ENCODE measurements around the gene CPM. TPM values are rescaled to one million over a fixed set of nuclear protein-coding genes. Genes with fewer than 3 reads are reported as not detected.

The CPM gene
- total RNA-seq, 2 experiments from 2014 or later, result 3.8 to 13.0 TPM

- Histone ChIP-seq H3K4me3 (ENCODE audit: low read depth, low read length, poor library complexity, severe bottlenecking) (no peak overlapping the region), H3K9me2 (ENCODE audit: insufficient read depth, low read length) (no peaks in the 10 kb centered on the region), H3K9me3 (ENCODE audit: low read length) (peaks cover 7% of the 10 kb centered on the region; the same call in 1 of the 2 replicates), H3K27ac (ENCODE audit: low read depth, low read length, poor library complexity, severe bottlenecking) (no peak overlapping the region), H2AFZ (ENCODE audit: low read length) (no peak overlapping the region), H3K79me2 (ENCODE audit: insufficient read depth, low read depth, low read length) (no peaks in the 10 kb centered on the region), H4K20me1 (ENCODE audit: insufficient read depth, low read length) (no peaks in the 10 kb centered on the region), H3K4me2 (ENCODE audit: low read length) (no peak overlapping the region), H3K36me3 (ENCODE audit: insufficient read depth, low read length) (no peaks in the 10 kb centered on the region), H3K4me1 (ENCODE audit: insufficient read depth, low read length, poor library complexity, severe bottlenecking) (peaks cover 3% of the 10 kb centered on the region)
- no TSS peak for BruUV-seq (replicated peaks)
- TF ChIP-seq, protein P1, sequence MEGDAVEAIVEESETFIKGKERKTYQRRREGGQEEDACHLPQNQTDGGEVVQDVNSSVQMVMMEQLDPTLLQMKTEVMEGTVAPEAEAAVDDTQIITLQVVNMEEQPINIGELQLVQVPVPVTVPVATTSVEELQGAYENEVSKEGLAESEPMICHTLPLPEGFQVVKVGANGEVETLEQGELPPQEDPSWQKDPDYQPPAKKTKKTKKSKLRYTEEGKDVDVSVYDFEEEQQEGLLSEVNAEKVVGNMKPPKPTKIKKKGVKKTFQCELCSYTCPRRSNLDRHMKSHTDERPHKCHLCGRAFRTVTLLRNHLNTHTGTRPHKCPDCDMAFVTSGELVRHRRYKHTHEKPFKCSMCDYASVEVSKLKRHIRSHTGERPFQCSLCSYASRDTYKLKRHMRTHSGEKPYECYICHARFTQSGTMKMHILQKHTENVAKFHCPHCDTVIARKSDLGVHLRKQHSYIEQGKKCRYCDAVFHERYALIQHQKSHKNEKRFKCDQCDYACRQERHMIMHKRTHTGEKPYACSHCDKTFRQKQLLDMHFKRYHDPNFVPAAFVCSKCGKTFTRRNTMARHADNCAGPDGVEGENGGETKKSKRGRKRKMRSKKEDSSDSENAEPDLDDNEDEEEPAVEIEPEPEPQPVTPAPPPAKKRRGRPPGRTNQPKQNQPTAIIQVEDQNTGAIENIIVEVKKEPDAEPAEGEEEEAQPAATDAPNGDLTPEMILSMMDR (conservative IDR thresholded peaks at IDR 0.05; ENCODE audit: low read length), result no peak
- no peak for TF ChIP-seq EZH2phosphoT487 (IDR thresholded peaks at IDR 0.05; ENCODE audit: borderline replicate concordance, low read depth, low read length)
- DNase-seq (ENCODE audit: low spot score), result no peak
- POLR2A ChIA-PET, result interaction anchor here (0.5 to 1.0 kb wide), 3 partner anchors 12 to 56 kb away, joined by 3 to 4 read pairs (median 4); no protein-coding TSS in a partner anchor
- CTCF ChIA-PET (ENCODE audit: unreplicated experiment), result no interaction called here
- intact Hi-C loops (cut with micrococcal nuclease; ENCODE audit: unreplicated experiment), result no loop called here
Observed at GRCh38 chr12:68953536-68953935, 20.6 kb upstream of the CPM start.

GRCh38 chr12:68951652-68952051 is 18.7 kb upstream of the CPM start:
- Histone ChIP-seq H3K4me1 (ENCODE audit: insufficient read depth, low read length, poor library complexity, severe bottlenecking) (no peaks in the 10 kb centered on the region), H3K9me3 (ENCODE audit: low read length) (peaks cover 7% of the 10 kb centered on the region; the same call in 1 of the 2 replicates), H3K27ac (ENCODE audit: low read depth, low read length, poor library complexity, severe bottlenecking) (no peak overlapping the region), H3K36me3 (ENCODE audit: insufficient read depth, low read length) (no peaks in the 10 kb centered on the region), H2AFZ (ENCODE audit: low read length) (no peak overlapping the region), H3K79me2 (ENCODE audit: insufficient read depth, low read depth, low read length) (no peaks in the 10 kb centered on the region), H4K20me1 (ENCODE audit: insufficient read depth, low read length) (no peaks in the 10 kb centered on the region), H3K4me2 (ENCODE audit: low read length) (no peak overlapping the region), H3K9me2 (ENCODE audit: insufficient read depth, low read length) (no peaks in the 10 kb centered on the region), H3K4me3 (ENCODE audit: low read depth, low read length, poor library complexity, severe bottlenecking) (no peak overlapping the region)
- intact Hi-C loops (cut with micrococcal nuclease; ENCODE audit: unreplicated experiment), result loop anchor here (2.0 kb wide), 1 partner anchor 15 kb away; no protein-coding TSS in a partner anchor
- no peak for TF ChIP-seq EZH2phosphoT487 (IDR thresholded peaks at IDR 0.05; ENCODE audit: borderline replicate concordance, low read depth, low read length)
- TF ChIP-seq, protein P1 (conservative IDR thresholded peaks at IDR 0.05; ENCODE audit: low read length), result no peak
- BruUV-seq (replicated peaks), result no TSS peak
- DNase-seq (ENCODE audit: low spot score), result no peak
- ChIA-PET CTCF (ENCODE audit: unreplicated experiment) (no interaction called here), POLR2A (no interaction called here)

DNA sequence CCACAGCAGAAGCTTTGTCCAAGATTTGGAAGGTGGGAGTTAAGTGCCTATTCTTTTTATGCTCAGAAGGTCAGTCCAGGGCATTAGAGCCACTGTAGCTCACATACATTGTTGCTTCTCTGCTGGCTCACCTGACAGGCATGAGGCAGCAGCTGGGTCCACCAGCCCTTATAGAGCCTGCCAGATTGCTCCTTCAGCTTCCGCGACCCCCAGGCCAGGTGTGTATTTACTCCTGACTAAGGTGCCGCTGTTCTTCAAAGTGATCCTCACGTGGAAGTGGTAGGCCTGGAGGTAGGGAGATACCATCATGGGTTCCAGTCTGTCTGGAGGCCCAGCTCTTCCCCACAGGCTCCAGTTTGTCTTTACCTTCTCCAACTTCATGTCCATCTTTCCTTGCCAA is 17.5 kb upstream of the CPM start:
- Histone ChIP-seq H3K79me2 (ENCODE audit: insufficient read depth, low read depth, low read length) (no peaks in the 10 kb centered on the region), H3K9me2 (ENCODE audit: insufficient read depth, low read length) (no peaks in the 10 kb centered on the region), H2AFZ (ENCODE audit: low read length) (no peak overlapping the region), H3K36me3 (ENCODE audit: insufficient read depth, low read length) (no peaks in the 10 kb centered on the region), H3K4me1 (ENCODE audit: insufficient read depth, low read length, poor library complexity, severe bottlenecking) (no peaks in the 10 kb centered on the region), H3K9me3 (ENCODE audit: low read length) (peaks cover 5% of the 10 kb centered on the region; the same call in 1 of the 2 replicates), H3K4me3 (ENCODE audit: low read depth, low read length, poor library complexity, severe bottlenecking) (no peak overlapping the region), H3K27ac (ENCODE audit: low read depth, low read length, poor library complexity, severe bottlenecking) (no peak overlapping the region), H3K4me2 (ENCODE audit: low read length) (no peak overlapping the region), H4K20me1 (ENCODE audit: insufficient read depth, low read length) (no peaks in the 10 kb centered on the region)
- ChIA-PET CTCF (ENCODE audit: unreplicated experiment) (no interaction called here), POLR2A (interaction anchor here (1.7 kb wide), 1 partner anchor 17 kb away, joined by 5 read pairs; no protein-coding TSS in a partner anchor)
- DNase-seq (ENCODE audit: low spot score), result no peak
- no peak for TF ChIP-seq EZH2phosphoT487 (IDR thresholded peaks at IDR 0.05; ENCODE audit: borderline replicate concordance, low read depth, low read length)
- TF ChIP-seq, protein P1 (conservative IDR thresholded peaks at IDR 0.05; ENCODE audit: low read length), result no peak
- intact Hi-C loops (cut with micrococcal nuclease; ENCODE audit: unreplicated experiment), result loop anchor here (2.0 kb wide), 1 partner anchor 16 kb away; no protein-coding TSS in a partner anchor
- no TSS peak for BruUV-seq (replicated peaks)
